ENCODE measurements around the gene CNTN4. TPM values are rescaled to one million over a fixed set of nuclear protein-coding genes. Genes with fewer than 3 reads are reported as not detected.
"Not testable (repeated sequence)": the region's sequence is repeated elsewhere in the genome, so short reads cannot be mapped to it uniquely, and the experiment has no call there.

CNTN4 gene
- total and polyA plus RNA-seq, 2 experiments from 2014 or later: 5.6 to 7.9 TPM

GRCh38 chr3:2517500-2518172 lies 419.0 kb downstream of the CNTN4 start:
- no peak overlapping the region for H3K27ac ChIP-seq
- H3K4me1 ChIP-seq (ENCODE audit: low read depth): peaks cover 15% of the 10 kb centered on the region
- no peak overlapping the region for H3K4me3 ChIP-seq
- H3K36me3 ChIP-seq: no peaks in the 10 kb centered on the region
- no peaks in the 10 kb centered on the region for H3K9me3 ChIP-seq (ENCODE audit: low read depth)
- DNase-seq (ENCODE audit: low read depth in 1 of 2, low spot score in 1 of 2): no peak
- no peaks in the 10 kb centered on the region for H3K27me3 ChIP-seq
- no peak for TF ChIP-seq CTCF (IDR thresholded peaks at IDR 0.05; ENCODE audit: low read depth, low read length)

DNA sequence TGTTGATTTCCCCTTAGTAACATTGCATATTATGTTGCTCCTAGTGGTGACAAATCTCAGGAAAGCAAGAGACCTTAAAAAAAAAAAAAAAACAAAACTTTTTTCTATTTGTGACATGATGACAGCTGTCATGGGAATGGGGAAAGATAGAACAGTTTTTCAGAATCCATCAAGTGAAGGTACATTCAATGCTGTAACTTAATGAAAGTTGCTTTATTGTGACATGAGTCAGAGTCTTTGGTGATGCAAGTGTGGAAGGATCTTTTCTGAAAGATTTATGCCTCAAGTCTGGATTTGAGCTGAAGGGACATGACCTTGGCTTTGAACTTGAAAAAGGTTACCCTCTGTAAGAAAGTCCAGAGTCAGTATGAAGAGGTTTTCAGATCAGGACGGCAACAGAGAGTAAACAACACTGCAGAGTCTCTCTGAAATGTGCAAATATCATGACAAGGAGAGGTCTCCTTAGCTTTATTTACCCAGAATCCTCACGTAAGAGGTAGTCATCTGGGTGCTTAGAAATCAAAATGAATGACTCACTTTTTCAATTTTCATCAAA lies 424.7 kb downstream of the CNTN4 start:
- Histone ChIP-seq H3K4me3 (no peak overlapping the region), H3K4me1 (ENCODE audit: low read depth) (peaks cover 7% of the 10 kb centered on the region), H3K9me3 (ENCODE audit: low read depth) (no peaks in the 10 kb centered on the region), H3K36me3 (no peaks in the 10 kb centered on the region), H3K27me3 (no peaks in the 10 kb centered on the region), H3K27ac (no peak overlapping the region)
- no peak for DNase-seq (ENCODE audit: low read depth in 1 of 2, low spot score in 1 of 2)
- no peak for TF ChIP-seq CTCF (IDR thresholded peaks at IDR 0.05; ENCODE audit: low read depth, low read length)

GRCh38 chr3:2525968-2526367 lies 427.3 kb downstream of the CNTN4 start:
- Histone ChIP-seq H3K9me3 (ENCODE audit: low read depth) (no peaks in the 10 kb centered on the region), H3K27ac (no peak overlapping the region), H3K27me3 (no peaks in the 10 kb centered on the region), H3K36me3 (no peaks in the 10 kb centered on the region), H3K4me3 (no peak overlapping the region), H3K4me1 (ENCODE audit: low read depth) (peaks cover 7% of the 10 kb centered on the region)
- DNase-seq (ENCODE audit: low read depth in 1 of 2, low spot score in 1 of 2): no peak
- TF ChIP-seq CTCF (IDR thresholded peaks at IDR 0.05; ENCODE audit: low read depth, low read length): no peak

DNA sequence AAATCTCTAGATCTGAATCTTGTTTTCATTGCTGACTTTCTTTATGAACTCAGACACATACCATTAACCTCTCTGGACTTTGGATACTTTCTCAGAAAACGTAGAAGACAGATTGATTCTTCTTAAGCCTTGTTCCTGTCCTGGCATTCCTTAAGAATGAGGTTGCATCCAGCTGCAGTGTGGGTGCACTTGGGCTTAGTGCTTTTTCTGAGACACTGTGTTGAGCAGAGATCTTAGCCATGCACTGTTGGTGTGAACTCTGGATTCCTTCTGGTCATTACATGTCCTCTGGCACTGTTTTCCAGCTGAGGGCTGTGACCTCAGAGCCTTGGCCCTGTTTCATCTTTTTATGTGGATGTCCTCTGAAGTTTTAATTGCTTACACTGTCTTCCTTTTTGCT lies 428.3 kb downstream of the CNTN4 start:
- no peak for TF ChIP-seq CTCF (IDR thresholded peaks at IDR 0.05; ENCODE audit: low read depth, low read length)
- Histone ChIP-seq H3K4me1 (ENCODE audit: low read depth) (no peaks in the 10 kb centered on the region), H3K36me3 (no peaks in the 10 kb centered on the region), H3K4me3 (no peak overlapping the region), H3K9me3 (ENCODE audit: low read depth) (no peaks in the 10 kb centered on the region), H3K27me3 (no peaks in the 10 kb centered on the region), H3K27ac (no peak overlapping the region)
- DNase-seq (ENCODE audit: low read depth in 1 of 2, low spot score in 1 of 2): peak in 1 of 2 donors; percentile 17

- DNase-seq (ENCODE audit: low read depth in 1 of 2, low spot score in 1 of 2); H3K27ac ChIP-seq: not testable (repeated sequence)
These were observed 428.7 kb downstream of the CNTN4 start for GRCh38 chr3:2527328-2527727.

GRCh38 chr3:2534767-2535166 lies 436.1 kb downstream of the CNTN4 start:
- H3K27me3 ChIP-seq; H3K4me1 ChIP-seq (ENCODE audit: low read depth): not testable (repeated sequence)

More at GRCh38 chr3:2527328-2527727, 428.7 kb downstream of the CNTN4 start:
- H3K4me3 ChIP-seq; H3K36me3 ChIP-seq; H3K9me3 ChIP-seq (ENCODE audit: low read depth); H3K4me1 ChIP-seq (ENCODE audit: low read depth); H3K27me3 ChIP-seq: not testable (repeated sequence)

More at GRCh38 chr3:2534767-2535166, 436.1 kb downstream of the CNTN4 start:
- not testable (repeated sequence) for DNase-seq (ENCODE audit: low read depth in 1 of 2, low spot score in 1 of 2); H3K27ac ChIP-seq; H3K9me3 ChIP-seq (ENCODE audit: low read depth); H3K4me3 ChIP-seq; H3K36me3 ChIP-seq

Data from cardiac muscle cell (in vitro differentiated cells and primary cell).